Omental fat pad (tissue), 4 donors: ENCODE data around the gene CCND1. TPM values are rescaled to one million over a fixed set of nuclear protein-coding genes. Genes with fewer than 3 reads are reported as not detected.

Source experiments
- ATAC-seq: fragments of 150-250 bp; one replicate; pipeline ENCODE4 v1.9.1; 2016; ENCODE audit warnings: mild to moderate bottlenecking, moderate library complexity; ENCODE audit not compliant: low FRiP score
- DNase-seq: peaks from one replicate; pipeline ENCODE4 v3.0.0-alpha.2; 2019; ENCODE audit warnings: low spot score
- total RNA-seq, 4 donors: library from RNA; depleted of rRNA; stranded (reverse); fragments of >200 nt; gene quantifications; one replicate each; pipeline ENCODE4 v1.1.0, GENCODE V29; 2016
- TF ChIP-seq, protein P1 (sequence below), 3 donors: fragments of 450-650 bp; IDR thresholded peaks; one replicate each; pipeline ENCODE4 v1.5.1; 2016 to 2017; ENCODE audit warnings: antibody characterized with exemption in 3 of 3, mild to moderate bottlenecking in 3 of 3, moderate library complexity in 2 of 3

Gene CCND1
- total RNA-seq, 4 donors from 2014 or later, result 40.3 to 216 (median 58.2) TPM

DNA sequence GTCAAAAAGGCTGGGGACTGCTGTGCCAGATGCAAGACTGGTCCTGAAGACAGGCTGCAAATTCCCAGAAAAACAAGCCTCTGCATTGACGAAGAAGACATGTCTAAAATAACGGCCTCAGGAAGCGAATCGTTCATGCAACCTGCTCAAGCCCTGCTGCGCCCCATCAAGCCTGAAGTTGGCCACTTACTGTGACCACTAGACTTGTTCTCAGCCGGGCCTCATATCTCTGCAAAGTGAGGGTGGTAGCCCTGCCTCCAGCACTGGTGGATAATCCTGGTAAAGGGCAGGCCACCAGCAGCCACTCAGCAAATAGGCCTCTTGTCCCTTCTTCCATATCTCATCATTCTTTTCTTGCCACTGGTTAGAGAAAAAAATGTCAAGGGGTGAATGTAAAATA lies 22.4 kb downstream of the CCND1 start:
- TF ChIP-seq, protein P1, sequence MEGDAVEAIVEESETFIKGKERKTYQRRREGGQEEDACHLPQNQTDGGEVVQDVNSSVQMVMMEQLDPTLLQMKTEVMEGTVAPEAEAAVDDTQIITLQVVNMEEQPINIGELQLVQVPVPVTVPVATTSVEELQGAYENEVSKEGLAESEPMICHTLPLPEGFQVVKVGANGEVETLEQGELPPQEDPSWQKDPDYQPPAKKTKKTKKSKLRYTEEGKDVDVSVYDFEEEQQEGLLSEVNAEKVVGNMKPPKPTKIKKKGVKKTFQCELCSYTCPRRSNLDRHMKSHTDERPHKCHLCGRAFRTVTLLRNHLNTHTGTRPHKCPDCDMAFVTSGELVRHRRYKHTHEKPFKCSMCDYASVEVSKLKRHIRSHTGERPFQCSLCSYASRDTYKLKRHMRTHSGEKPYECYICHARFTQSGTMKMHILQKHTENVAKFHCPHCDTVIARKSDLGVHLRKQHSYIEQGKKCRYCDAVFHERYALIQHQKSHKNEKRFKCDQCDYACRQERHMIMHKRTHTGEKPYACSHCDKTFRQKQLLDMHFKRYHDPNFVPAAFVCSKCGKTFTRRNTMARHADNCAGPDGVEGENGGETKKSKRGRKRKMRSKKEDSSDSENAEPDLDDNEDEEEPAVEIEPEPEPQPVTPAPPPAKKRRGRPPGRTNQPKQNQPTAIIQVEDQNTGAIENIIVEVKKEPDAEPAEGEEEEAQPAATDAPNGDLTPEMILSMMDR (IDR thresholded peaks at IDR 0.05), result no peak
- DNase-seq (no peak), ATAC-seq (no peak)

DNA sequence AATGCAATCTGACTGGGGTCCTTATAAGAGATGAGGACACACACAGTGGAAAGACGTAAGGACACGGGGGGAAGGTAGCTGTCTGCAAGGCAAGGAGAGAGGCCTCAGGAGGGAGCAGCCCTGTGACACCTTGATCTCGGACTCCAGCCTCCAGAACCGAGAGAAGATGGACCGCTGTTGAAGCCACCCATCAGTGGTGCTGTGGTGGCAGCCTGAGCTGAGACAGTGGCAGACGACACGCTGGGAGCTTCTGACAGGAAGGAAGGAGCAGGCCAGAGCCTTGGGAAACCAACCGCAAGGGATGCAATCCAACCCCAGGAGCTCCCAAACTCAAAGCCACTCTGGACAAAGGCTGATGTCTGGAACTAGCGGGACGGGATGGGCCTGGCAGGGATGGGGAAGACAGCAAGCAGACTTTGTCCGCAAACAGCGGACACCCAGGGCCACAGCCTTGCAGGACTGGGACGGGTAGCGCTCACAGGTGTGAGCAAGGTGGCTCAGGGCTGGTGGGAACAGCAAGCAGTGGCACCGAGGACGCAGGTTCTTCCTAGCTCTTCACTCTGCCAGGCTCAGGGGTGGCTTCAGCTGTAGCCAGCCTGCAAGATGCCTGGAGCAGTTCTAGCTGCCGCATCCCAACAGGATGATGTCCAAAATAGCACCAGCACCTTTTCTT lies 23.3 kb downstream of the CCND1 start:
- DNase-seq (no peak), ATAC-seq (no peak)
- TF ChIP-seq, protein P1 (IDR thresholded peaks at IDR 0.05), result no peak

DNA sequence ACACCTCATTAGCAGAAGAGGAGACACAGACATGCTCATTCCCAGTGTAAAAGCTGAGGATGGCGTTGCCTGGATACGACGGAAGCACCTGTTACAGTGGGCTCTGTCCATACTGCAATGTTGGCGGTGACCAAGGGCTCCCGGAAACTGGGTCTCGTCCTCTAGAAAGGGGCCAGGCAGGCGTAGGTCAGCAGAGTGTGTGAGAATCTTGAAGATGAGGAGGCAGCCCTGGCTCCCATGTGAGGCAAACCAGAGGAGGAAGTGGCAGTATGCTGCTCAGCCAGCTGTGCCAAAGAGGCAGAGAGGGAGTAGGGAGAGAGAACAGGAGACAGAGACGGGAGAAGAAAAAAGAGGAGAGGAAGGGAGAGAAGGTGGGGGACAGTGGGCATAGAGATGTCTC lies 23.9 kb downstream of the CCND1 start:
- ATAC-seq, result no peak

DNA sequence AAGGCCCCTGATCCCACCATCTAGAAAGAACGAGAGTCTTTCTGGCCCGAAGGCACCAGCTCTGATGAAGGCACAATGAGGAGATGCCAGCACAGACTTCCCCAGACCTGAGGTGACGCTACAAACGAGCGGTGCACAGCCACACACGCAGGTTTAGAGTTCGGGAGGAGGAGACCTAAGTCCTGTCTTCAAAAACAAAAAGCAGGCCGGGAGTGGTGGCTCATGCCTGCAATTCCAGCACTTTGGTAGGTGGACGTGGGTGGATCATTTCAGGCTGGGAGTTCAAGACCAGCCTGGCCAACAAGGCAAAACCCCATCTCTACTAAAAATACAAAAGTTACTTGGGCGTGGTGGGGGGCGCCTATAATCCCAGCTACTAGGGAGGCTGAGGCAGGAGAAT lies 24.7 kb downstream of the CCND1 start:
- DNase-seq (no peak), ATAC-seq (no peak)
- TF ChIP-seq, protein P1 (IDR thresholded peaks at IDR 0.05), result no peak

More for the DNA sequence above, 23.9 kb downstream of the CCND1 start:
- DNase-seq, result no peak
- TF ChIP-seq, protein P1 (IDR thresholded peaks at IDR 0.05), result no peak

DNA sequence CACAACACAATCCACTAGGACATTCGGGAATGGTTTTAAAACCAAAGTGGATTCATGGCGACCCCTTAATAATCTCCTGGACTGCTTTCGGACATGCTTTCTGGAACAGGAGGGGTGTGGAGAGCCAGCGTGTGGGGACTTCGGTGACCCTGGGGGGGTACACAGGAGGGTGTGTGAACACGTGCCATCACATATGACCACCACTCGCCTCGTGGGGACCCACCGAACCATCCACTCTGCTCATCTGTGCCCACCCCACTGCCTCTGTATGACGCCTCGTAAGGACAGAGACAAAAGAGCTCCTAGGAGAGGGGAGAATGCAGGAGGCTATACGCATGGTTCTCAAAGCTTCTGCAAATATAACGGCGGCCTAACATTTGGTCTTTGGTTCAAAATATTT lies 25.3 kb downstream of the CCND1 start:
- ATAC-seq (no peak), DNase-seq (no peak)
- TF ChIP-seq, protein P1 (IDR thresholded peaks at IDR 0.05), result no peak

DNA sequence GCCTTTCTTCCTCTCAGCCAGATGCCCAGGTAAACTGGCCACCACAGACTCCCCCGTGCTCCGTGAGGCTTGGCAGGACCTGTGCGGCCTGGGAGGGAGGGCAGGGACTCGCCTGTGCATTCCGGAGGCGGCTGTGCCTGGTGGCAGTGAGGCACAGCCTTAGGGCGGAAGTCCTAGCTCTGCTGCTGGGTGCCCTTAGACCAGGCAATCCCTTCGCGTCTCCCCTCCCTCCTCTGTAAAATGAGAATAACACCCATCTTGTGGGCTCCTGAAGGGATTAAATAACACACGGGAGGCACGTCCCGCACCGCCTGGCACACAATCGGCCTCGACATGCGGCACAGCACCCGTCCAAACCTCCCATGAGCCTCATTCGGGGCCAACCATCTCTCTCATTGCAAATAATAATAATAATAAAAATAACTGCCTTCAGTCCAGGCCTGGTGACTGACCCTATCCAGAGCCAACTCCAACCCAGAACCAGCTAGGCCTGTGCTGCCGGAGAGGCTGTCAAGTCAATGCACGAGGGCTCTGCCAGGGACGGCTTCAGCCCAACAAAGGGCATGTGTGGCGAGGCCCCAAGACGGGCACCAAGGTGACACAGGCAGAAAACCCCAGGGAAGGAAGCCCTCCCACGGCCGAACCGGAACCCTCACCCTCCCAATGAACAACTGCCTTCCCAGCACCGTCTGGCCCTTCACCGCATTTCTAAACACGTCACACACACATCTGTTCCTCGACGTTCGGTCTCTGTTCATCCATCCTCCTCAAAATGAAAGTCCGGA lies 26.0 kb downstream of the CCND1 start:
- no peak for ATAC-seq

More for the DNA sequence above, 26.0 kb downstream of the CCND1 start:
- no peak for DNase-seq
- TF ChIP-seq, protein P1 (IDR thresholded peaks at IDR 0.05), result no peak
